IPS DF 6.9 (cell line): Measurements from ENCODE around the gene DDIAS.
"Not testable (repeated sequence)": the region's sequence is repeated elsewhere in the genome, so short reads cannot be mapped to it uniquely, and the experiment has no call there.

Experiments
- DNase-seq: peaks from one replicate; pipeline ENCODE4 v3.0.0-alpha.2; 2013; ENCODE audit warnings: low read depth, low spot score
- H3K27ac ChIP-seq: one replicate; pipeline ENCODE4 v1.5.1; 2013; ENCODE audit warnings: low read length, control low read depth
- H3K27me3 ChIP-seq: 2 replicates; pipeline ENCODE4 v1.6.1; 2013; ENCODE audit warnings: mild to moderate bottlenecking, low read length; ENCODE audit not compliant: control insufficient read depth, insufficient read depth
- H3K36me3 ChIP-seq: 2 replicates; pipeline ENCODE4 v1.6.1; 2013; ENCODE audit warnings: low read length; ENCODE audit not compliant: control insufficient read depth, insufficient read depth
- H3K4me1 ChIP-seq: 2 replicates; pipeline ENCODE4 v1.6.1; 2013; ENCODE audit warnings: low read length; ENCODE audit not compliant: control insufficient read depth, insufficient read depth
- H3K4me3 ChIP-seq: 2 replicates; pipeline ENCODE4 v1.5.1; 2013; ENCODE audit warnings: mild to moderate bottlenecking, low read length
- H3K9me3 ChIP-seq: 2 replicates; pipeline ENCODE4 v1.6.1; 2013; ENCODE audit warnings: low read length, inconsistent platforms; ENCODE audit not compliant: control insufficient read depth, insufficient read depth
- WGBS: extraction: QIAGEN DNeasy Blood & Tissue Kit; methylation state at CpG from one replicate; pipeline ENCODE4 v1.1.7; 2013; ENCODE audit warnings: mixed read lengths, missing lambda C conversion rate; ENCODE audit not compliant: insufficient read length, insufficient coverage; 5-methylcytosine and 5-hydroxymethylcytosine counted together

DDIAS gene

DNA sequence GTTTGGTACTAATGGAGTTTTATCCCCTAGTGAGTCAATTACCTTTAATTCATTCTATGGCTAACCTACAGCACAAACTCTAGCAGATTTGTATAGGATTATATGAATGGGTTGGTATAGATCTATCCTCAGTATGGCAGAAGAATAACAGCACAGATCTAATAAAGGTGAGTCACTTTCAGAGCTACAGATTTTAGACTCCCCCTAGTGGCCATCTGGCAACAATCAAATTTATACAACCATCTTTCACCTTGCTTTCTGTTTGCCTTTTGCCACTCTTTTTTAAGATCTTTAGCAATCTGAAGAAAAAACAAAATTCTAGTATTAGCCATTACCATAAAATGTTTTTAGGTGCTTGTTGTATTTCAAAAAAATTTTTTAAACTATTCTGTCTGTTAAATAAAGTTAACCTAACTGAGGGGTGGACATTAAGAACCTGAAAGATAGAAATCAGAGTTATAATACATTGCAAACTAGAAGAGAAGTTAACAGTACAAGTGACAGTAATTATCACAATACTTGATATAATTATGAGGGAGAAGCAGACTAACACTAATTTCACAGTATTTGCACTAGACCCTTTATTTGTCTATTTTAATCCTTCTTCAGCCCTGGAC, 25.8 kb downstream of the DDIAS start:
- Histone ChIP-seq H3K4me1 (no peaks in the 10 kb centered on the region), H3K36me3 (no peaks in the 10 kb centered on the region; the same call in 1 of the 2 replicates), H3K9me3 (no peaks in the 10 kb centered on the region), H3K4me3 (no peak overlapping the region), H3K27ac (no peak overlapping the region), H3K27me3 (no peaks in the 10 kb centered on the region)
- peak; percentile 16 for DNase-seq

DNA sequence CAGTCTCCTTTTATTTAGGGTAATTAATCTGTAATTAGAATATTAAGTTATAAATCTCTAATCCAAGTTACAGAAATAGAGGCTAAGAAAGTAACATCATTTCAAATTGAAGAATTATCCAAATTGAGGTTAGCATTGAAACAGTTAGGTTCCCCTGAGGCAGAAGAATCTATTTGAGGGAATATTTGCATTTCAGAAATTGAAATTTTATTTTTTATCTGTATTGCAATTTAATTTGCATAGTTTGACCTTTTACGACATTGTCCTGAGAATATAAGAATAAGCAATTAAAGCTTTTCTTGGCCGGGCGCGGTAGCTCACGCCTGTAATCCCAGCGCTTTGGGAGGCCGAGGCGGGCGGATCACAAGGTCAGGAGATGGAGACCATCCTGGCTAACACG, 27.6 kb downstream of the DDIAS start:
- H3K4me1 ChIP-seq = no peaks in the 10 kb centered on the region
- no peak overlapping the region for H3K27ac ChIP-seq
- no peaks in the 10 kb centered on the region for H3K9me3 ChIP-seq
- H3K36me3 ChIP-seq = no peaks in the 10 kb centered on the region; the same call in 1 of the 2 replicates
- no peak overlapping the region for H3K4me3 ChIP-seq
- no peak for DNase-seq
- no peaks in the 10 kb centered on the region for H3K27me3 ChIP-seq
- WGBS = no CpG with 5 or more reads among the region's 10 CpGs

DNA sequence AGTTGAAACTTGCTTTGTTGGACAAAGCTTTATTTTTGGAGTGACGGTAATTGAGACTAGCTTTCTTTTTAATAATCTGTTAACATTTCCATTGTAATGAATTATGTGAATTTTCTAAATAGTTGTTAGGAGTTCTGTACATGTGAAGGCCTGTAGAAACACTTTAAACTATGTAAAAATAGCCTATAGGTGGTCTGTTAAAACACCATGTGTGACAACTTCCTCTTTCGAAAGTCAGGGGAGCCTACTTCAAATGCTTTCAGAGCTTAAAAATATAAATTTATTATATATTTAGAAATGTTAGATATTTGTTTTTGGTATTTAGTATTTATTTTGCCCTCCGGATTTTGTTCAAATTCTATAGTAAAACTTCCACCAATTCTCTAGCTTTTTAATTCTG, 28.7 kb downstream of the DDIAS start:
- no peak for DNase-seq
- no peaks in the 10 kb centered on the region for H3K4me1 ChIP-seq
- no peaks in the 10 kb centered on the region; the same call in 1 of the 2 replicates for H3K36me3 ChIP-seq
- H3K4me3 ChIP-seq = no peak overlapping the region
- no peaks in the 10 kb centered on the region for H3K9me3 ChIP-seq
- H3K27me3 ChIP-seq = no peaks in the 10 kb centered on the region
- WGBS = no CpG with 5 or more reads among the region's 3 CpGs
- H3K27ac ChIP-seq = no peak overlapping the region

DNA sequence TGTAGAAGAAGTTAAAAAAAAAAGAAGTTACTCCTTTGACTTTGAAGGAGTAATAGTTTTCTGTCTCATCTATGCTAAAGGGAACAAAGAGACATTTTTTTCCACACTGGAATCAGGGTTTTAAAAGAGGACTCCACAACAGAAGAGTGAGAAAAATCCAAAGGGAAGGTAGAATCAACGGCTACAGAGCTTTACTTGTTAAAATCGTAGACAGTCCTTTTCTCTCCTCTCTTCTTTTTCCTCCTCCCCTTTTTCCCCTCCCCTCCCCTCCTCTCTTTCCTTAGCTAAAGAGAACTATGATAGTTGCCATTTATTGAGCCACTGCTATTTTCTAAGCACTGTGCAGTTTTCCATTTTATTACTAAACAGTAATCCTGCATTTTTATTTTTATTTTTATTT, 29.2 kb downstream of the DDIAS start:
- no CpG with 5 or more reads among the region's 2 CpGs for WGBS
- Histone ChIP-seq H3K27ac (no peak overlapping the region), H3K4me3 (no peak overlapping the region), H3K27me3 (no peaks in the 10 kb centered on the region), H3K4me1 (no peaks in the 10 kb centered on the region), H3K9me3 (no peaks in the 10 kb centered on the region), H3K36me3 (no peaks in the 10 kb centered on the region; the same call in 1 of the 2 replicates)
- DNase-seq = no peak

DNA sequence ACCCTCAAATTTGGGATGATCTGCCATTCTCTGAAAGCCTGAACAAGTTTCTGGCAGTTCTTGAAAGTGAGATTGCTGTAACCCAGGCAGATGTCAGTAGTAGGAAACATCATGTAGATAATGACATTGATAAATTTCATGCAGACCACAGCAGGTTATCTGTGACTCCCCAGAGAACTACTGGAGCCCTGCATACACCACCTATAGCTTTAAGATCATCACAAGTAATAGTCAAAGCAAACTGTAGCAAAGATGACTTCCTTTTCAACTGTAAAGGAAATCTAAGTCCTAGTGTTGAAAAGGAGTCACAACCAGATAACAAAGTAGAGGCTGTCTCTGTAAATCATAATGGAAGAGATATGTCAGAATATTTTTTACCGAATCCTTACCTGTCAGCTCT, 31.0 kb downstream of the DDIAS start:
- DNase-seq = no peak
- no CpG with 5 or more reads among the region's 1 CpG for WGBS
- no peaks in the 10 kb centered on the region; the same call in 1 of the 2 replicates for H3K36me3 ChIP-seq
- H3K4me3 ChIP-seq = no peak overlapping the region
- H3K27ac ChIP-seq = no peak overlapping the region
- H3K27me3 ChIP-seq = no peaks in the 10 kb centered on the region
- H3K9me3 ChIP-seq = no peaks in the 10 kb centered on the region
- no peaks in the 10 kb centered on the region for H3K4me1 ChIP-seq

DNA sequence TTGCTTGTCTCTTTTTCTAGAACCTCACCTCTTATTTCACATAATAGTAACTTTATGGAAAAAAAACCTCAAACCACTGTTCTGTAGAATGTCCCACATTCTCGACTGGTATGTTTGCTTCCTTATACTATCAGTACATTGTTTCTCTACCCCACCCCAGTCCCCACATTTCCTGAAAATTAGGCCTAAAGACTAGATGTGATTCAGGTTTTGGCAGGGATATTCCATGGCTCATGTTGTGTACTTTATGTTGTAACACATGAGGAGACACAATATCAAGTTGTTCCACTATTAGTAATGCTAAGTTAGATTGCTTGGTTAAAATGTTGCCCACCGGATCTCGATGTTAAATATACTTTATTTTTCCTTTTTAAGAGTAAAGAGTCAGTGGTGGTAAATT, 34.7 kb downstream of the DDIAS start:
- H3K36me3 ChIP-seq = no peaks in the 10 kb centered on the region; the same call in 1 of the 2 replicates
- H3K9me3 ChIP-seq = no peaks in the 10 kb centered on the region
- no peak overlapping the region for H3K4me3 ChIP-seq
- H3K27me3 ChIP-seq = no peaks in the 10 kb centered on the region
- no peak overlapping the region for H3K27ac ChIP-seq
- WGBS = no CpG with 5 or more reads among the region's 3 CpGs
- no peak for DNase-seq
- no peaks in the 10 kb centered on the region for H3K4me1 ChIP-seq

DNA sequence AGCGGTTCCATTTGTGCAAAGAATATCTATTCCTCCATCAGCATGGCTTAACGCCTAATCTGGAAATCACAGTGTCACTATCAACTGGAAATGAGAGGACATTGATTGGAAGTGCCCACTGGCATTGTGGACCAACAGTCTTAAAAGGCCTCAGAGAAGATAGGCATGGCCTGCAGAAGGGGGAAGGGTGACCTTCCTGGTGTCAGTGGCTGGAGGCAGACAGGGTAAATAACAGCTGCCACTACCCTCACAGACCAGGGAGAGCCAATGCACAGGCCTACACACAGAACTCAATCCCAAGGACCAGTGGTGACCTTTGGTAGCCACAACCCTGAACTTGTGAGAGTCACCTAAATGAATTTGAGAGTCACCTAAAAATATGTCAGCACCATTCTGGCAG, 36.0 kb downstream of the DDIAS start:
- Histone ChIP-seq H3K4me3 (no peak overlapping the region), H3K27me3 (no peaks in the 10 kb centered on the region), H3K36me3 (no peaks in the 10 kb centered on the region; the same call in 1 of the 2 replicates), H3K9me3 (no peaks in the 10 kb centered on the region), H3K4me1 (no peaks in the 10 kb centered on the region; the same call in 1 of the 2 replicates), H3K27ac (no peak overlapping the region)
- WGBS = no CpG with 5 or more reads among the region's 2 CpGs
- DNase-seq = no peak

DNA sequence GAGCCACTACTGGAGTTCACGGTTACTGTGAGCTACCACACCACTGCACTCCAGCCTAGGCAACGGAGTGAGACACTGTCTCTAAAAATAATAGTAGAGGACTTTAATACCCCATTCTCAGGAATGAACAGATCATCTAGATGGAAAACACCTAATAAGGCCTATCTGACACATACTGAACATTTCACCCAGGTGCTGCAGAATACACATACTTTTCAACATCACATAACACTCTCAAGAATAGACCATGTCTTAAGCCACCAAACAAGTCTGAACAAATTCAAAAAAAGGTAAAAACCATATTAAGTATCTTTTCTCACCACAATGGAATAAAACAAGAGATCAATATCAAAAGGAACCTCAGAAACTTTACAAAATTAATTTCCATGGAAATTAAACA, 37.9 kb downstream of the DDIAS start:
- Histone ChIP-seq H3K36me3 (no peaks in the 10 kb centered on the region), H3K9me3 (no peaks in the 10 kb centered on the region), H3K4me3 (no peak overlapping the region), H3K27ac (no peak overlapping the region), H3K4me1 (no peaks in the 10 kb centered on the region; the same call in 1 of the 2 replicates), H3K27me3 (no peaks in the 10 kb centered on the region)
- WGBS = no CpG with 5 or more reads among the region's 2 CpGs
- no peak for DNase-seq

DNA sequence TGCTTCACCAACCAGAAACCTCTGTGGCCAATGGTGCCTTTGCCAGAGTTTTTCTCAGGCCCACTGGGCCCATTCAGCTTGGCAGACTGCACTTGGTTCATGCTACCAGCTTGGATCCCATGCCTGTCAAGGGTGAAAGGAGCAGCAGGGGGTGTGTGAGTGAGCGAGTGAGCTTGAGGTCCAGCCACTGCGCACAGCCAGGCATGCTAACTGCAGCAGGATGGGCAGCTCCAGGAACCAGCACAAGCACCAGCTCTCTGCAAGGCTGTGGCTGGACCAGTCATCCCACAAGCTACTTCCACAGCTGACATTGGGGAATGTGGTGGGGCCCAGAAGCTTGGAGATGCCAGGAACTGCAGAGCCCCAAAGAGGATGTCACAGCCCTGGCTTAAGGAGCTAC, 40.8 kb downstream of the DDIAS start:
- WGBS = no CpG with 5 or more reads among the region's 2 CpGs
- no peak for DNase-seq
- Histone ChIP-seq H3K9me3 (no peaks in the 10 kb centered on the region), H3K36me3 (no peaks in the 10 kb centered on the region), H3K4me3 (no peak overlapping the region), H3K27ac (no peak overlapping the region), H3K4me1 (no peaks in the 10 kb centered on the region; the same call in 1 of the 2 replicates), H3K27me3 (no peaks in the 10 kb centered on the region)

DNA sequence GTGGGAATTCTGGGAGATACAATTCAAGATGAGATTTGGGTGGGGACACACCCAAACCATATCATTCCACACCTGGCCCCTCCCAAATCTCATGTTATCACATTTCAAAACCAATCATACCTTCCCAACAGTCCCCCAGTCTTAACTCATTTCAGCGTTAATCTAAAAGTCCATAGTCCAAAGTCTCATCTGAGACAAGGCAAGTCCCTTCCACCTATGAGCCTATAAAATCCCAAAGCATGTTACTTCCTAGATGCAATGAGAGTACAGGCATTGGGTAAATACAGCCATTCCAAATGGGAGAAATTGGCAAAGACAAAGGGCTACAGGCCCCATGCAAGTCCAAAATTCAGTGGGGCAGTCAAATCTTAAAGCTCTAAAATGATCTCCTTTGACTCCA, 41.9 kb downstream of the DDIAS start:
- not testable (repeated sequence) for H3K4me1 ChIP-seq, H3K27ac ChIP-seq, H3K9me3 ChIP-seq, DNase-seq, H3K27me3 ChIP-seq, H3K4me3 ChIP-seq, H3K36me3 ChIP-seq
- no CpG with 5 or more reads among the region's 1 CpG for WGBS

DNA sequence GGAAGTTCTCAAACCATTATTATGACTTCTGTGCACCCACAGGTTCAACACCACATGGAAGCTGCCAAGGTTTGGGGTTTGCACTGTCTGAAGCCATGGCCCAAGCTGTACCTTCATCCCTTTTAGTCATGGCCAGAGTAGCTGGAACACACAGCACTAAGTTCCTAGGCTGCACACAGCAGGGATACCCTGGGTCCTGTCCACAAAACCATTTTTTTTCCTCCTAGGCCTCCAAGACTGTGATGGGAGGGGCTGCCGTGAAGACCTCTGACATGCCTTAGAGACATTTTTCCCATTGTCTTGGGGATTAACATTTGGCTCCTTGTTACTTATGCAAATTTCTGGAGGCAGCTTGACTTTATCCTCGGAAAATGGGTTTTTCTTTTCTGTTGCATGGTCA, 42.7 kb downstream of the DDIAS start:
- no peaks in the 10 kb centered on the region for H3K36me3 ChIP-seq
- no CpG with 5 or more reads among the region's 2 CpGs for WGBS
- H3K9me3 ChIP-seq = no peaks in the 10 kb centered on the region
- H3K4me1 ChIP-seq = no peaks in the 10 kb centered on the region; the same call in 1 of the 2 replicates
- H3K4me3 ChIP-seq = no peak overlapping the region
- DNase-seq = no peak
- no peak overlapping the region for H3K27ac ChIP-seq
- no peaks in the 10 kb centered on the region for H3K27me3 ChIP-seq
